Activated effector memory CD4-positive, alpha-beta T cell treated with Interleukin-2 at 50 U/mL for 16 hours (primary cell): Measurements from ENCODE around the gene AGAP2.
"Not testable (repeated sequence)": the region's sequence is repeated elsewhere in the genome, so short reads cannot be mapped to it uniquely, and the experiment has no call there.

Source experiments
- DNase-seq: peaks from one replicate; pipeline ENCODE4 v3.0.0-alpha.2; 2020

Gene AGAP2

GRCh38 chr12:57735198-57735855 lies 3.2 kb downstream of the AGAP2 start:
- DNase-seq: no peak

GRCh38 chr12:57734591-57734990 lies 4.0 kb downstream of the AGAP2 start:
- no peak for DNase-seq

GRCh38 chr12:57733928-57734327 lies 4.6 kb downstream of the AGAP2 start:
- no peak for DNase-seq

GRCh38 chr12:57732726-57733593 lies 5.6 kb downstream of the AGAP2 start:
- DNase-seq: no peak

- no peak for DNase-seq
Measured at GRCh38 chr12:57732270-57732669, 6.3 kb downstream of the AGAP2 start.

GRCh38 chr12:57731411-57732080 lies 7.0 kb downstream of the AGAP2 start:
- no peak for DNase-seq

- no peak for DNase-seq
Measured at GRCh38 chr12:57730336-57731067, 8.0 kb downstream of the AGAP2 start.

GRCh38 chr12:57729321-57729844 lies 9.2 kb downstream of the AGAP2 start:
- no peak for DNase-seq

GRCh38 chr12:57727758-57728395 lies 10.7 kb downstream of the AGAP2 start:
- no peak for DNase-seq

GRCh38 chr12:57726884-57727757 lies 11.4 kb downstream of the AGAP2 start:
- no peak for DNase-seq

- DNase-seq: no peak
Measured at GRCh38 chr12:57726151-57726883, 12.2 kb downstream of the AGAP2 start.

GRCh38 chr12:57725851-57726150 lies 12.7 kb downstream of the AGAP2 start:
- DNase-seq: no peak

GRCh38 chr12:57724936-57725740 lies 13.4 kb downstream of the AGAP2 start:
- DNase-seq: no peak

GRCh38 chr12:57724003-57724935 lies 14.3 kb downstream of the AGAP2 start:
- no peak for DNase-seq

GRCh38 chr12:57723630-57723962 lies 14.9 kb downstream of the AGAP2 start:
- DNase-seq: no peak

GRCh38 chr12:57722716-57723629 lies 15.6 kb downstream of the AGAP2 start:
- DNase-seq: no peak

- DNase-seq: not testable (repeated sequence)
Measured at GRCh38 chr12:57721846-57722608, 16.5 kb downstream of the AGAP2 start.
